ENCODE data around the gene GUK1.

GUK1 gene

GRCh38 chr1:228178737-228179684 is 38.9 kb downstream of the GUK1 start:
- no peak for TF ChIP-seq CTCF (IDR thresholded peaks at IDR 0.05; ENCODE audit: low read depth, low read length)
- no peak for DNase-seq (ENCODE audit: low read depth in 2 of 2)
- no peak overlapping the region for H3K4me3 ChIP-seq (replicated peaks in 1 of 2; ENCODE audit: low read depth in 2 of 2, low read length in 2 of 2)

GRCh38 chr1:228180271-228180958 is 40.3 kb downstream of the GUK1 start:
- H3K4me3 ChIP-seq (replicated peaks in 1 of 2; ENCODE audit: low read depth in 2 of 2, low read length in 2 of 2) = no peak overlapping the region
- peak; percentile 26 for TF ChIP-seq CTCF (IDR thresholded peaks at IDR 0.05; ENCODE audit: low read depth, low read length)
- no peak for DNase-seq (ENCODE audit: low read depth in 2 of 2)

DNA sequence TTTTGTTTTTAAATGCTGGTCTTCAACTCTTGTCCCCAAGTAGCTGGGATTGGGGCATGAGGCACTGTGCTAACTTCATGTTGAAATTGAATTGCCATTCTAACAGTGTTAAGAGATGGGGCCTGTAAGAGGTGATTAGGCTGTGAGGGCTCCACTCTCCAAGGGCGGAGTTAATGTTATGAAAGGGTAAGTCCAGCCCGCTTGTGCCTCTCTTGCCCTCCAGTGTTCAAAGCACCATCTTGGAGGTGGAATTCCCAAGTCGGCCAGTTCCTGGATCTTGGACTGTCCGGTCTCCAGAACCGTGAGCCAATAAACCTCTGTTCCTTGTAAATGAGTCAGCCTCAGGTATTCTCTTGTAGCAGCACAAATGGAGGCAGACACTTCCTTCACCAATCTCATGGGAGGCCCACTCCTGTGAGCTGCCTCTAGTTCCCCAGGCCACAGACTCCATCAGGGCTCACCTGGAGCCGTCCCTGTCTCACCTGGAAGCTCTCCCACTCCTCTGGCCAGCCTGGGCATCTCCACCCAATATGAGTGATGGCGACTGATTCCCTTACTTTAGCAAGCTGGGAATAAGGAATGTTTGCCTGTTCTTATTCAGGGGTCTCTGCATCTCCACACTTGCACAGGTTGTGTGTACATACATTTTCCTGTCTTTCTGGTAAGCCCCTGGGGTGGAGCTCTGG is 41.0 kb downstream of the GUK1 start:
- no peak for TF ChIP-seq CTCF (IDR thresholded peaks at IDR 0.05; ENCODE audit: low read depth, low read length)
- H3K4me3 ChIP-seq (replicated peaks in 1 of 2; ENCODE audit: low read depth in 2 of 2, low read length in 2 of 2) = no peak overlapping the region
- DNase-seq (ENCODE audit: low read depth in 2 of 2) = no peak

DNA sequence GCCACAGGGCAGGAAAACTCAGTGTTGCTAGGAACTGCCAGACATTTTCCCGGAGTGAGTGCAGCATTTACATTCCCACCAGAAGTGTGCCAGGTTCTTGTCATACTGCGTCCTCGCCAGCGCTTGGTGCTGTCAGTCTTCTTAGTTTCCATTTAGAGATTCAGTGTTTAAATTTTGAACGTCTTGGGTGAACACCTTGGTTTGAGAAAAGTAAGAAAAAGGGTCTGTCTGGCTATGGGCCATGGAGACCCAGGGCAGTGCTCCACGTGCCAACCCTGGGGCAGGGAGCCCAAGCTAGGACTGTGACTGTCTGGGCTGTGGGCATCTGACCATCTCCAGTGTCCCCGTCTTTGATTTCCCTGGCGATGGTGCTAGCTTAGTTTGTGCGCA is 41.6 kb downstream of the GUK1 start:
- no peak overlapping the region for H3K4me3 ChIP-seq (replicated peaks in 1 of 2; ENCODE audit: low read depth in 2 of 2, low read length in 2 of 2)
- DNase-seq (ENCODE audit: low read depth in 2 of 2) = no peak
- TF ChIP-seq CTCF (IDR thresholded peaks at IDR 0.05; ENCODE audit: low read depth, low read length) = no peak

DNA sequence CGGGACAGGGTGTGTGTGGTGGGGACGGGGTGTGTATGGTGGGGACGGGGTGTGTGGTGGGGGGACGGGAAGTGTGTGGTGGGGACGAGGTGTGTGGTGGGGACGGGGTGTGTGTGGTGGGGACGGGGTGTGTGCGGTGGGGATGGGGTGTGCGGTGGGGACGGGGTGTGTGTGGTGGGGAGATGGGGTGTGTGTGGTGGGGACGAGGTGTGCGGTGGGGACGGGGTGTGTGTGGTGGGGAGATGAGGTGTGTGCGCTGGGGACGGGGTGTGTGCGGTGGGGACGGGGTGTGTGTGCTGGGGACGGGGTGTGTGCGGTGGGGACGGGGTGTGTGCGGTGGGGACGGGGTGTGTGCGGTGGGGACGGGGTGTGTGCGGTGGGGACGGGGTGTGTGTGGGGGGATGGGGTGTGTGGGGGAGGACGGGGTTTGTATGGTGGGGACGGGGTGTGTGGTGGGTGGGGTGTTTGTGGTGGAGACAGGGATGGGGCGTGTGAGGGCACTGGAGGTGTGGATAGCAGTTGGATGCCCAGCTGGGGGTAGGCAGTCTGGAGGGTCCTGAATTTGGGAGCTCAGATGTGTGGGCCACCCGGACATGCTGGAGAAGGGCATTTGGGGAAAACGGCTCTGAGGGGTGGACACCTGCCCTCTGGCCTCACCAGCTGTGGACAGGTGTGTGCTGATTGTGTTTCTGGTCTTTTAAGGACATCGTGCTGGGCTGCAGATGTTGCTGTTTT is 42.4 kb downstream of the GUK1 start:
- no peak for TF ChIP-seq CTCF (IDR thresholded peaks at IDR 0.05; ENCODE audit: low read depth, low read length)
- H3K4me3 ChIP-seq (replicated peaks in 1 of 2; ENCODE audit: low read depth in 2 of 2, low read length in 2 of 2) = no peak overlapping the region
- DNase-seq (ENCODE audit: low read depth in 2 of 2) = no peak

DNA sequence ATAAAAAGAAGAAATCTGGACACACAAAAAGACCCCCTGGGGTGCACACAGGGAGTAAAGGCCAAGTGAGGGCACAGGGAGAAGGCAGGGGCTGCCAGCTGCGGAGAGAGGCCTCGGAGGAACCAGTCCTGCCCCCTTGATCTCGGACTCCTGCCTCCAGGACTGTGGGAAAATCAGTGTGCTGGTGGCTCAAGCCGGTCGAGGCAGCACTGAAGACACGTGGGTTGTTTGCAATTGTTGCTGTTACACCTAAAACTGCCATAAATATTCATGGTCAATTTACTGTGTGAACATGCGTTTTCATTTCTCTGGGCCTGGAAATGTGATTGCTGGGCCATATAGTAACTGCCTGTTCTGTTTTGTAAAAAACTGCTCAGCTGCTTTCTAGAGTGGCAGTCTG is 44.1 kb downstream of the GUK1 start:
- H3K4me3 ChIP-seq (replicated peaks in 1 of 2; ENCODE audit: low read depth in 2 of 2, low read length in 2 of 2) = no peak overlapping the region
- no peak for TF ChIP-seq CTCF (IDR thresholded peaks at IDR 0.05; ENCODE audit: low read depth, low read length)
- no peak for DNase-seq (ENCODE audit: low read depth in 2 of 2)

Measured in cardiac fibroblast (primary cell).